Testis (tissue), 3 donors: ENCODE data around the gene SHB. TPM values are rescaled to one million over a fixed set of nuclear protein-coding genes. Genes with fewer than 3 reads are reported as not detected.

Experiments used
- DNase-seq: peaks from one replicate; pipeline ENCODE4 v3.0.0-alpha.2; 2019
- H3K27ac ChIP-seq, 2 donors: fragments of 200-600 bp; sonication (generic); one replicate each; pipeline ENCODE4 v1.5.1; 2019
- H3K27me3 ChIP-seq: fragments of 200-600 bp; sonication (generic); one replicate; pipeline ENCODE4 v1.5.1; 2019
- H3K36me3 ChIP-seq: fragments of 200-600 bp; sonication (generic); one replicate; pipeline ENCODE4 v1.5.1; 2017; ENCODE audit warnings: low read depth; ENCODE audit errors: missing control alignments
- H3K4me1 ChIP-seq: fragments of 200-600 bp; sonication (generic); one replicate; pipeline ENCODE4 v1.5.1; 2019
- H3K4me3 ChIP-seq, 2 donors: fragments of 200-600 bp; sonication (generic); one replicate each; pipeline ENCODE4 v1.5.1; 2017 to 2019
- H3K9me3 ChIP-seq: fragments of 200-600 bp; sonication (generic); one replicate; pipeline ENCODE4 v1.5.1; 2017
- POLR2A ChIP-seq: fragments of 450-650 bp; IDR thresholded peaks from one replicate; pipeline ENCODE4 v1.6.1; 2017; ENCODE audit warnings: antibody characterized with exemption, mild to moderate bottlenecking, moderate library complexity
- WGBS, 2 donors: methylation state at CpG; one replicate each; pipeline ENCODE4 v1.1.5; 2018; 5-methylcytosine and 5-hydroxymethylcytosine counted together
- intact Hi-C: fragments of 100-400 bp; cut with DNase I; formaldehyde crosslinking; loops from one replicate; pipeline ENCODE4 v1.15.1; 2023; ENCODE audit warnings: low total_unique reads
- polyA plus RNA-seq: library from polyadenylated mRNA; stranded (reverse); fragments of 350-450 nt; fragmentation: Illumina TruSeq; extraction: RNeasy Lipid Tissue Mini Kit (QIAGEN cat#74804); gene quantifications from one replicate; pipeline ENCODE4 v1.2.3, GENCODE V29; 2014; ENCODE audit warnings: low read depth, low replicate concordance; ENCODE audit not compliant: insufficient read depth
- total RNA-seq, 2 donors: library from RNA; depleted of rRNA; stranded (reverse); fragments of >200 nt; gene quantifications; one replicate each; pipeline ENCODE4 v1.2.3, GENCODE V29; 2016
- TF ChIP-seq, protein P1 (sequence below), 3 experiments: fragments of 450-650 bp in 2 of 3; fragments of 200-600 bp in 1 of 3; sonication (generic) in 1 of 3; IDR thresholded peaks; one replicate each; pipeline ENCODE4 v1.5.1; 2016 to 2019; ENCODE audit warnings: antibody characterized with exemption in 3 of 3, mild to moderate bottlenecking in 2 of 3, moderate library complexity in 1 of 3

SHB gene
- total and polyA plus RNA-seq, 3 donors from 2014 or later, result 8.6 to 22.3 (median 21.2) TPM

DNA sequence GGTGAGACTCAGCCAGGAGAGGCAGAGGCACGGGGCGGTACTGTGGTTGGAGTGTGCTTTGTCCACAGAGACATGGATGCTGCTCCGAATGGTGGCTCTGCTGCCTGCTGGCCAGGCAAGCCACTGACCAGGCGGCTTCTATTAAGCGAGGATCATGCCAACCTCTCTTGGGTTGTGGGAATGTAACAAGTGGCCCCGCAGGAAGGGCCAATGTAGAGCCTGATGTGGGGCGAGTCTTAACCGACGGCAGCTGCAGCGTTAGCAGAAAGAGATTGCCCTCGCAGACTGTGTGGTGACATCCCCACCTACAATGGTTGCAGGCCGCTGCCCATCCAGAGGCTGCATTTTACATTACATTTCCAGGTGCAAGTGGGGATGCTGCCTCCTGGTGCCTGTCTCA is 118.5 kb downstream of the SHB start:
- peaks cover 7% of the 10 kb centered on the region for H3K4me1 ChIP-seq
- H3K36me3 ChIP-seq, result no peaks in the 10 kb centered on the region
- H3K4me3 ChIP-seq, result no peak overlapping the region
- 93 to 96% methylated on average over 9 to 12 of the region's 12 CpGs for WGBS, 2 donors
- intact Hi-C loops, result loop anchor here (10.0 kb wide), 2 partner anchors 94 to 544 kb away; no protein-coding TSS in a partner anchor
- H3K9me3 ChIP-seq, result no peaks in the 10 kb centered on the region
- no peak for DNase-seq
- no peak overlapping the region for H3K27ac ChIP-seq
- no peak for TF ChIP-seq POLR2A
- TF ChIP-seq, protein P1, sequence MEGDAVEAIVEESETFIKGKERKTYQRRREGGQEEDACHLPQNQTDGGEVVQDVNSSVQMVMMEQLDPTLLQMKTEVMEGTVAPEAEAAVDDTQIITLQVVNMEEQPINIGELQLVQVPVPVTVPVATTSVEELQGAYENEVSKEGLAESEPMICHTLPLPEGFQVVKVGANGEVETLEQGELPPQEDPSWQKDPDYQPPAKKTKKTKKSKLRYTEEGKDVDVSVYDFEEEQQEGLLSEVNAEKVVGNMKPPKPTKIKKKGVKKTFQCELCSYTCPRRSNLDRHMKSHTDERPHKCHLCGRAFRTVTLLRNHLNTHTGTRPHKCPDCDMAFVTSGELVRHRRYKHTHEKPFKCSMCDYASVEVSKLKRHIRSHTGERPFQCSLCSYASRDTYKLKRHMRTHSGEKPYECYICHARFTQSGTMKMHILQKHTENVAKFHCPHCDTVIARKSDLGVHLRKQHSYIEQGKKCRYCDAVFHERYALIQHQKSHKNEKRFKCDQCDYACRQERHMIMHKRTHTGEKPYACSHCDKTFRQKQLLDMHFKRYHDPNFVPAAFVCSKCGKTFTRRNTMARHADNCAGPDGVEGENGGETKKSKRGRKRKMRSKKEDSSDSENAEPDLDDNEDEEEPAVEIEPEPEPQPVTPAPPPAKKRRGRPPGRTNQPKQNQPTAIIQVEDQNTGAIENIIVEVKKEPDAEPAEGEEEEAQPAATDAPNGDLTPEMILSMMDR (IDR thresholded peaks at IDR 0.05), result no peak
- H3K27me3 ChIP-seq, result no peaks in the 10 kb centered on the region

- no peaks in the 10 kb centered on the region for H3K9me3 ChIP-seq
- H3K36me3 ChIP-seq, result no peaks in the 10 kb centered on the region
- H3K4me1 ChIP-seq, result peaks cover 7% of the 10 kb centered on the region
- H3K27ac ChIP-seq, result no peak overlapping the region
- H3K4me3 ChIP-seq, result no peak overlapping the region
- DNase-seq, result no peak
- WGBS, 2 donors, result 85 to 91% methylated on average over 8 of the region's 8 CpGs
- no peaks in the 10 kb centered on the region for H3K27me3 ChIP-seq
- TF ChIP-seq, protein P1 (IDR thresholded peaks at IDR 0.05), result no peak
- no peak for TF ChIP-seq POLR2A
- intact Hi-C loops, result no loop called here
Observed at GRCh38 chr9:37949576-37949975, 119.5 kb downstream of the SHB start.

DNA sequence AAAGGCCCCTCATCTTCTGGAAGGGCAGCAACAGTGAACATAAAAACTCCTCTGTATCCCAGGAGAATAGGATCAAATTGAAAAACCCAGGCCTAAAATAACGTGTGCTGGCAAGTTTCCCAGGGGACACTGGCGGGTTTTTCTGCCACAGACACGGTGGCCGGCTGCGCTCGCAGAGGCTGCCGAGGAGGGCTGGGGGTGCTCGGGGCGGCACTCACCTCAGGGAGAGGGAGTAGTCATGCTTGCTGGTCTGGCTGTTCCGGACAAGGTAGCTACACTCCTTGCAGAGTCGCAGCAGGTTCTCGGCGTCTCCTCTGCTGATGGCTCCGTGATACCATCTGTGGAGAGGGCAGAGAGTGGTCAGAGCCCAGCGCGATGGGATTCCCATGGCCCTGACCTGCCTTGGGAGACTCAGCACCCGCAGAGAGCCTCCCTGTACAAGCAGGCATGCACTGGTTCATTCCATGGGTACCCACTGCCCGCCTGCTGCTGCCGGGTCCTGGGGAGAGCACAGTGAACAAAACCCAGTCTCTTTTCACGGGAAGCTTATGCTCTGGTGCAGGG is 120.5 kb downstream of the SHB start:
- 87 to 89% methylated on average over 9 to 20 of the region's 20 CpGs for WGBS, 2 donors
- no peak for DNase-seq
- Histone ChIP-seq H3K4me3 (no peak overlapping the region), H3K9me3 (no peaks in the 10 kb centered on the region), H3K36me3 (no peaks in the 10 kb centered on the region), H3K27ac (no peak overlapping the region), H3K4me1 (peaks cover 7% of the 10 kb centered on the region), H3K27me3 (no peaks in the 10 kb centered on the region)
- intact Hi-C loops, result no loop called here
- no peak for TF ChIP-seq POLR2A
- TF ChIP-seq, protein P1 (IDR thresholded peaks at IDR 0.05), result no peak

DNA sequence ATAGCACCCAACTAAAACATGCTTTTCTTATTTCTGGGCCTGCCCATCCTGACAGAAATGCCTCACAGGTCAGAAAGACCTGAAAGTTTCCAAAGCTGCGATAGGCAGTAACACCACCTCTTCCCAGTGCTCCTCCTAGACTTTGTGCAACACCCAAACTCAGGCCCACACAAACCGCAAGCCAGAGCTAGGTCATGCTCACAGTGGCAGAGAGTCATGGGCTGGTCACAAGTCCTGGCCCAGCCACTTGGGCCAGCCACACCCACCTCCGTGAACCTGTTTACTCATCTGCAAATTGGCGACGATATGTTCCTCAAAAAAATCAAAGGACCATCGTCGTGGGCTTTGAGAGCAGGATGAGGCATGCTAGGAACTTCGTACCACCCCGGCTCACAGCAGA is 121.0 kb downstream of the SHB start:
- intact Hi-C loops, result no loop called here

More for the DNA sequence above, 121.0 kb downstream of the SHB start:
- TF ChIP-seq, protein P1 (IDR thresholded peaks at IDR 0.05), result no peak
- H3K27me3 ChIP-seq, result no peaks in the 10 kb centered on the region
- no peaks in the 10 kb centered on the region for H3K36me3 ChIP-seq
- H3K9me3 ChIP-seq, result no peaks in the 10 kb centered on the region
- DNase-seq, result no peak
- WGBS, 2 donors, result 88 to 90% methylated on average over 9 of the region's 9 CpGs
- H3K4me1 ChIP-seq, result peaks cover 7% of the 10 kb centered on the region
- H3K4me3 ChIP-seq, result no peak overlapping the region
- H3K27ac ChIP-seq, result no peak overlapping the region
